ENCODE measurements around the gene FTMT. TPM values are rescaled to one million over a fixed set of nuclear protein-coding genes. Genes with fewer than 3 reads are reported as not detected.

Gene FTMT
- polyA plus RNA-seq, 1 experiment, result not detected

DNA sequence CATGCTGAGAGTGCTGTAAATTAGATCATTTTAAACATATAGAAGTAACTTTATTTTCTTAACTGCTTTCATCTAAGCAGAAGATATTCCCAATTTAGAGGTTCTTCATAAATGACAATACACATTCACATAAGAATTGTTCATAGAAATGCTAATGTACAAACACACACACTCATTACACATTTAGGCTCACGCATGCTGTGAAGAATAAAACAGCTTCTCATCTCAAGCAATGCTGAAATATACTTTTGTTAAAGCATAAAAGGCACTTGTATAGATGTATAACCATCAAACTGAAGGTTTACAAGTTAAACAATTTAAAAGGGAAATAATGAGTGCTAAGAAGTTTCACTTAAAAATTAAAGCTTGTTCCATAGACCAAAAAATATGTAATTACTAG, 18.1 kb upstream of the FTMT start:
- ChIA-PET POLR2A (no interaction called here), CTCF (no interaction called here)
- DNase-seq (ENCODE audit: low read depth), result no peak
- Histone ChIP-seq H3K4me3 (ENCODE audit: low read depth, low read length) (no peak overlapping the region), H3K36me3 (ENCODE audit: control insufficient read depth, insufficient read depth, low read length) (no peaks in the 10 kb centered on the region), H3K27me3 (ENCODE audit: control insufficient read depth, insufficient read depth, low read length) (no peaks in the 10 kb centered on the region; the same call in 1 of the 2 replicates)
- TF ChIP-seq, protein P1, sequence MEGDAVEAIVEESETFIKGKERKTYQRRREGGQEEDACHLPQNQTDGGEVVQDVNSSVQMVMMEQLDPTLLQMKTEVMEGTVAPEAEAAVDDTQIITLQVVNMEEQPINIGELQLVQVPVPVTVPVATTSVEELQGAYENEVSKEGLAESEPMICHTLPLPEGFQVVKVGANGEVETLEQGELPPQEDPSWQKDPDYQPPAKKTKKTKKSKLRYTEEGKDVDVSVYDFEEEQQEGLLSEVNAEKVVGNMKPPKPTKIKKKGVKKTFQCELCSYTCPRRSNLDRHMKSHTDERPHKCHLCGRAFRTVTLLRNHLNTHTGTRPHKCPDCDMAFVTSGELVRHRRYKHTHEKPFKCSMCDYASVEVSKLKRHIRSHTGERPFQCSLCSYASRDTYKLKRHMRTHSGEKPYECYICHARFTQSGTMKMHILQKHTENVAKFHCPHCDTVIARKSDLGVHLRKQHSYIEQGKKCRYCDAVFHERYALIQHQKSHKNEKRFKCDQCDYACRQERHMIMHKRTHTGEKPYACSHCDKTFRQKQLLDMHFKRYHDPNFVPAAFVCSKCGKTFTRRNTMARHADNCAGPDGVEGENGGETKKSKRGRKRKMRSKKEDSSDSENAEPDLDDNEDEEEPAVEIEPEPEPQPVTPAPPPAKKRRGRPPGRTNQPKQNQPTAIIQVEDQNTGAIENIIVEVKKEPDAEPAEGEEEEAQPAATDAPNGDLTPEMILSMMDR (IDR thresholded peaks at IDR 0.05; ENCODE audit: insufficient read depth, low read depth, low read length), result no peak

DNA sequence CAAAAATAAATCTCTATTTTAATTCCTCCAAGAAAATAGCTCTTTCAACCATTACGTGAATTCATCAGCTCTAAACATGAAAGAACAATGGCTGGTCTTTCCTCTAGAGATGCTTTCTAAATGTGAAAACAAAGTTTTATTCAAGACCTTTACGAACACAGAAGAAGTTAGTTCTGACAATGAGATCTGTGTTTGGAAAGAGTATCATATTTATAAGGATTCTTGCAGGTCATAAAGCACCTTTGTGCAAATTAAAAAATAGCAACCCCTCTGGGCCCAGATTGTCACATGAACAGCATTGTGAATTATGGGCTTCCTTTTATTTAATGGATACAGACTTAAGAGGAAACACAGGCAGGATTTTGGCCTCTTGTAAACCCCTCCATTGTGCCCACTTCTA, 17.7 kb upstream of the FTMT start:
- CTCF ChIA-PET, result no interaction called here
- no peaks in the 10 kb centered on the region; the same call in 1 of the 2 replicates for H3K27me3 ChIP-seq (ENCODE audit: control insufficient read depth, insufficient read depth, low read length)
- no peaks in the 10 kb centered on the region for H3K36me3 ChIP-seq (ENCODE audit: control insufficient read depth, insufficient read depth, low read length)
- H3K4me3 ChIP-seq (ENCODE audit: low read depth, low read length), result no peak overlapping the region
- POLR2A ChIA-PET, result no interaction called here
- TF ChIP-seq, protein P1 (IDR thresholded peaks at IDR 0.05; ENCODE audit: insufficient read depth, low read depth, low read length), result no peak
- no peak for DNase-seq (ENCODE audit: low read depth)

DNA sequence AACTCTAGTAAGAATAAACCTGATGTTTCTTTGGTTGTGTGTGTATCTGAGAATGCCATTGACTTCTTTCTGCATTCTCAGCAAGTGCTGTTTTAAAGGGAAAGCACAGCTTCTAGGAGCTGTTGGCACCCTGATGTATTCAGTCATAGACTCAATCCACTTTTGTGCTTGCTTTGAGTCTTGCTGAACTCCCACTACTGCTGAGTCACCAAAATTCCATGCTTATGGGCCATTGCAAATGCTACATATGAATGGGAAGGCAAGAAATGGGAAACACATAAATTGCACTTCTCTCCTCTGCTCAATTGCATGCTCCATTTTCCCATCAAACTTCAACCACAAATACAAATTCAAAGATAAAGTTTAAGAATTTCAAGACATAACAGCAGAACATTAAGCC, 9.8 kb upstream of the FTMT start:
- TF ChIP-seq, protein P1 (IDR thresholded peaks at IDR 0.05; ENCODE audit: insufficient read depth, low read depth, low read length), result no peak
- Histone ChIP-seq H3K36me3 (ENCODE audit: control insufficient read depth, insufficient read depth, low read length) (no peaks in the 10 kb centered on the region), H3K4me3 (ENCODE audit: low read depth, low read length) (no peak overlapping the region), H3K27me3 (ENCODE audit: control insufficient read depth, insufficient read depth, low read length) (no peaks in the 10 kb centered on the region)
- ChIA-PET CTCF (no interaction called here), POLR2A (no interaction called here)
- DNase-seq (ENCODE audit: low read depth), result no peak

DNA sequence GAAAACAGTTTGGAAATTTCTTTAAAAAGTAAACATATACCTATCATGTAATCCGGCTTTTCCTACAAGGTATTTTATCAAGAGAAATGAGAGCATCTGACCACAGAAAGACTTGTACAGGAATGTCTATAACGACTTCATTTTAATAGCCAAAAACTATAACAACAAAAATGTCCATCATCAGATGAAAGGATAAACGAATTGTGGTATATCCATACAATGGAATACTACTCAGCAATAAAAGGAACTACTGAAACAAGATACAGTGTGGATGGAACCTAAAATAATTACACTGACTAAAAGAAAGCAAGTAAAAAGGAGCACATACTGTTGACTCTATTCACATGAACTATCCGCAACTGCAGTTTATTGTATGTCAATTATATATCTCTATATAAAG, 1.4 kb upstream of the FTMT start:
- no peak overlapping the region for H3K4me3 ChIP-seq (ENCODE audit: low read depth, low read length)

DNA sequence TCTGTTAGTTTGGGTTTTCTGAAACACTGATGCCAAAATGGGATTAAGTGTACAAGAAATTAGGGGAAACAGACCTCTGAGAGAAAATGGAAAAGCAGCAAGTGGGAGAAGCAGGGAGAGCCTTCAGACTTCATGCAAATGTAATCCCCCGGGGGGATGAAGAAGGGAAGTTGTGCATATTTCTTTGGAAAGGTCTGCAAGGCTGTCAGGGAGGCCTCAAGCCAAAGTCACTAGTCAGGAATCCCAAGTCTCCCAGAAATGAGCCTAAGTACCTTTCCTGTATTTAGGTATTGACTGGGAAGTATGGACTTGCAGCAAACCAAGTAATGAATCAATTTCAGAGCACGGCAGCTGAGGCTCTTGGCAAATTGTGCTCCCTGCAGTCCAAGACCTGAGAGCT, 2.2 kb downstream of the FTMT start:
- Histone ChIP-seq H3K36me3 (ENCODE audit: control insufficient read depth, insufficient read depth, low read length) (no peaks in the 10 kb centered on the region), H3K4me3 (ENCODE audit: low read depth, low read length) (no peak overlapping the region), H3K27me3 (ENCODE audit: control insufficient read depth, insufficient read depth, low read length) (no peaks in the 10 kb centered on the region)
- no peak for DNase-seq (ENCODE audit: low read depth)
- ChIA-PET POLR2A (no interaction called here), CTCF (interaction anchor here (1.6 kb wide), 1 partner anchor 21 kb away, joined by 3 read pairs; no protein-coding TSS in a partner anchor)
- TF ChIP-seq, protein P1 (IDR thresholded peaks at IDR 0.05; ENCODE audit: insufficient read depth, low read depth, low read length), result no peak

More for the DNA sequence above, 1.4 kb upstream of the FTMT start:
- ChIA-PET POLR2A (no interaction called here), CTCF (no interaction called here)
- Histone ChIP-seq H3K27me3 (ENCODE audit: control insufficient read depth, insufficient read depth, low read length) (no peaks in the 10 kb centered on the region), H3K36me3 (ENCODE audit: control insufficient read depth, insufficient read depth, low read length) (no peaks in the 10 kb centered on the region)
- DNase-seq (ENCODE audit: low read depth), result no peak
- TF ChIP-seq, protein P1 (IDR thresholded peaks at IDR 0.05; ENCODE audit: insufficient read depth, low read depth, low read length), result no peak

All from BJ (cell line).